GM12873 (cell line): Measurements from ENCODE around the gene C3AR1.

Source experiments
- TF ChIP-seq, protein P1 (sequence below): IDR thresholded peaks from 2 replicates; pipeline ENCODE4 v1.5.1; 2012; ENCODE audit warnings: low read depth, mild to moderate bottlenecking, moderate library complexity, low read length, control low read depth; ENCODE audit not compliant: insufficient read depth; ENCODE audit errors: missing control alignments

C3AR1 gene

DNA sequence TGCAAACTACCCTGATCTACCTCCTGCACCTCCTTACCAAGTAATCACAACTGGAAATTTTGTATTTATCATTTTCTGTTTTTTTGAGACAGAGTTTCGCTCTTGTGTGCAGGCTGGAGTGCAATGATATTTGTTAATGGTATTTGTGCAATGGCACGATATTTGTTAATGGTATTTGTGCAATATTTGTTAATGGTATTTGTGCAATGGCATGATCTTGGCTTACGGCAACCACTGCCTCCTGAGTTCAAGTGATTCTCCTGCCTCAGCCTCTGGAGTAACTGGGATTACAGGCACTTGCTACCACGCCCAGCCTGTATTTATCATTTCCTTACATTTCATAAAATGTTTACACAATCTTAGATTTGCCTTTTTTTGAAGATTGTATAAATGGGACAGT, 10.2 kb upstream of the C3AR1 start:
- TF ChIP-seq, protein P1, sequence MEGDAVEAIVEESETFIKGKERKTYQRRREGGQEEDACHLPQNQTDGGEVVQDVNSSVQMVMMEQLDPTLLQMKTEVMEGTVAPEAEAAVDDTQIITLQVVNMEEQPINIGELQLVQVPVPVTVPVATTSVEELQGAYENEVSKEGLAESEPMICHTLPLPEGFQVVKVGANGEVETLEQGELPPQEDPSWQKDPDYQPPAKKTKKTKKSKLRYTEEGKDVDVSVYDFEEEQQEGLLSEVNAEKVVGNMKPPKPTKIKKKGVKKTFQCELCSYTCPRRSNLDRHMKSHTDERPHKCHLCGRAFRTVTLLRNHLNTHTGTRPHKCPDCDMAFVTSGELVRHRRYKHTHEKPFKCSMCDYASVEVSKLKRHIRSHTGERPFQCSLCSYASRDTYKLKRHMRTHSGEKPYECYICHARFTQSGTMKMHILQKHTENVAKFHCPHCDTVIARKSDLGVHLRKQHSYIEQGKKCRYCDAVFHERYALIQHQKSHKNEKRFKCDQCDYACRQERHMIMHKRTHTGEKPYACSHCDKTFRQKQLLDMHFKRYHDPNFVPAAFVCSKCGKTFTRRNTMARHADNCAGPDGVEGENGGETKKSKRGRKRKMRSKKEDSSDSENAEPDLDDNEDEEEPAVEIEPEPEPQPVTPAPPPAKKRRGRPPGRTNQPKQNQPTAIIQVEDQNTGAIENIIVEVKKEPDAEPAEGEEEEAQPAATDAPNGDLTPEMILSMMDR, result no peak

DNA sequence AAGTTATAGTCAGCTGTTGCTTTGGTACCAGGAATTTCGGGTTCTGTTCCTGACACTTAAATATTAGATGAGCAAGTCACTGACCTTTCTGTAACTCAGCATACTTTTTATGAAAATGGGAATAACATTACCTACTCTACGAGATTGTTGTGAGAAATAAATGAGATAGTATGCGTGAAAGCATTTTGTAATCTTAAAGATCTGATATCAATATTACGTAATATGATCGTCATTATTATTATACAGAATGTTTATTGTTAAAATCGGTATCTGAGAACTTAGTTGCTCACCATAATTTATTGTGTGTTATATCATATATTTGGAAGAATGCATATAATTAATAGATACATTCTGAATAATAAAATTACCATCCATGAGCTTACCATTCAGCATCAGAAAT, 9.8 kb upstream of the C3AR1 start:
- TF ChIP-seq, protein P1, result no peak

DNA sequence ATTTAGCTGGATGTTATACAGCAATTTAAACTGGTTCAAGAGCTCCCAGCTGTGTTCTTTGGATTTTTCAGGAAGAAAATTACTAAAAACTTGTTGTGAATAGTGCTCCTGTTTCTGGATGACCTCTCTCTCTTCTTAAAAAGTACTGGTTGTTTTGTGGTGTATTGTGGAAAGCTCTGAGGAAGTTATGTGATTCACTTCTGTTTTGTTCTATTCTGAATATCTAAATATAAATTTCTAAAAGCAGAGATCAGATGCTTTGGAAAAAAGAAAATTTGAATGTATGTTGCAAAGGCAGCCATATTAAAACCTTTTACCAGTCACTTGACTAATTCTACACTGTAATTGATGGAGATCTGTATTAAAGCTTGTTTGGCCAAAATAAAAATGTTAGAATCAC, 3.4 kb upstream of the C3AR1 start:
- TF ChIP-seq, protein P1, result no peak

DNA sequence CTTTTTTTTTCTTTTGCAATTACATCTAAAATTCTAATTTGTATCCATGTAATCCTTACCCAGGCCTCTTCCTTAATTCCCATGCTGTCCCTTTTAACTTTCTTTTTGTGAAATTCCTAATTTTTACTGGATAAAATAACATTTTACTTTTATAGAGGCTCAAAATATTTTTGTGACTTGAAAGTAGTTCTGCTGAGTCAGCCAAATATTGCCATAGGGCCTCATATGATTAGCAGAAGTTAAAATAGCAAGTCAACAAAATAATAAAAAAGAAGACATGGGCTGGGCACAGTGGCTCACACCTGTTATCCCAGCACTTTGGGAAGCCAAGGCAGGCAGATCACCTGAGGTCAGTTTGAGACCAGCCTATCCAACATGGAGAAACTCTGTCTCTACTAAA, 2.0 kb downstream of the C3AR1 start:
- TF ChIP-seq, protein P1, result no peak

DNA sequence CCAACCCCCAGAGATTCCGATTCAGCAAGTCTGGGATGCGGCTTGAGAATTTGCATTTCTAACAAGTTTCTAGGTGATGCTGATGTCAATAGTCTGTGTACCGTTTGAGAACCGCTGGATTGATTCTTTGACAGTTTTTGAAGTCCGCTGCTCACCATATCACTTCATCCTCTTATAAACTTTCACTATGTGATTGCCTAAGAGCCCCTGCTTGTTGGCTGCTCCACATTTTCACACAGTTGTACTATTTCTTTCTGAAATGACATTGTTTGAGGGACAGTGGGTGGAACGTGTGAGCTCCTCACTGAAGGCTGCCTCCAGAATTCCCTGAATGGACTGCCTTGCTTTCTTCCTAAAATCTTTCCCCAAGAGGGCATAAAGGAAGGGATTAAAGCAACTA, 7.7 kb downstream of the C3AR1 start:
- TF ChIP-seq, protein P1, result no peak

DNA sequence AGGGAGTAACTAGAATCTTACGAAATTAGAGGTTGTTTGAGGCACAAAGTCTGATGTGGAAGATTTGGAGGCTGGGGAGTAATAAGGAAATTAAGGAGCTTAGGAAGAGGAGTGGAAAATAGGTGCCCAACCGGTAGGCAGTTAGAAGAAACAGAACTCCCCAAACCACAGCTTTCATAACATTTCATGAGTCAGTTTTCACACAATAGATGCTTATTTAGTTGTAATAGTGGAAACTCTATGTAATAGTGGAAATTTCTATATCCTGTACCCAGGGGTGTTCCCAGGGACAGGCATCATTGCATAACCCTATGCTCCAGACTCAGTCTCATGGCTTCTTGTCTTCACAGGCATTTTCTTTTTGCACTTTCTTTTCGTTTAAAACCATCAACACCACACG, 8.3 kb downstream of the C3AR1 start:
- TF ChIP-seq, protein P1, result no peak

DNA sequence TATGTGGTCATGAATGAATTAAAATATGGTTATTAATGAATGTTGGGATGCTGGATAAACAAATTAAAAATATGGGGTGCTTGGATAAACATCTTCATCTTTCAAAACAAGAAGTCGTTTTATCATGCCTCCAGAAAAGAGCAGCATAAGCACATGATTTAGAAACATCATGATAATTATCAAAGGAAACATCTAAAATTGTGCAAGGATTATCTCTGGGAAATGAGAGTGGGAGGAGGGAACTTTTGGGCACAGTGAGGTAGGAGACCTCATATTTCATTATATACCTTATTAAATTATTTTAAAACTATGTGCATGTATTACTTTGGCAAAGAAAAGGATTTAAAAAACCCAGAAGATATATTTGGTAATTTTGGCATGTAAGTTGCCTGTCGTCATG, 8.9 kb downstream of the C3AR1 start:
- TF ChIP-seq, protein P1, result no peak
